Measurements from ENCODE around the gene GP1BB. TPM values are rescaled to one million over a fixed set of nuclear protein-coding genes. Genes with fewer than 3 reads are reported as not detected.

Gene GP1BB
- total RNA-seq, 1 experiment from 2014 or later = 12.3 TPM

GRCh38 chr22:19734163-19734562 is 10.8 kb downstream of the GP1BB start:
- no peak for DNase-seq (ENCODE audit: low read depth)
- in situ Hi-C loops (cut with HindIII; ENCODE audit: low pct_unique_long_range_greater_than_20kb, low sequenced_read_pairs) = no loop called here

GRCh38 chr22:19734837-19735382 is 11.6 kb downstream of the GP1BB start:
- no peak for DNase-seq (ENCODE audit: low read depth)
- in situ Hi-C loops (cut with HindIII; ENCODE audit: low pct_unique_long_range_greater_than_20kb, low sequenced_read_pairs) = no loop called here

DNA sequence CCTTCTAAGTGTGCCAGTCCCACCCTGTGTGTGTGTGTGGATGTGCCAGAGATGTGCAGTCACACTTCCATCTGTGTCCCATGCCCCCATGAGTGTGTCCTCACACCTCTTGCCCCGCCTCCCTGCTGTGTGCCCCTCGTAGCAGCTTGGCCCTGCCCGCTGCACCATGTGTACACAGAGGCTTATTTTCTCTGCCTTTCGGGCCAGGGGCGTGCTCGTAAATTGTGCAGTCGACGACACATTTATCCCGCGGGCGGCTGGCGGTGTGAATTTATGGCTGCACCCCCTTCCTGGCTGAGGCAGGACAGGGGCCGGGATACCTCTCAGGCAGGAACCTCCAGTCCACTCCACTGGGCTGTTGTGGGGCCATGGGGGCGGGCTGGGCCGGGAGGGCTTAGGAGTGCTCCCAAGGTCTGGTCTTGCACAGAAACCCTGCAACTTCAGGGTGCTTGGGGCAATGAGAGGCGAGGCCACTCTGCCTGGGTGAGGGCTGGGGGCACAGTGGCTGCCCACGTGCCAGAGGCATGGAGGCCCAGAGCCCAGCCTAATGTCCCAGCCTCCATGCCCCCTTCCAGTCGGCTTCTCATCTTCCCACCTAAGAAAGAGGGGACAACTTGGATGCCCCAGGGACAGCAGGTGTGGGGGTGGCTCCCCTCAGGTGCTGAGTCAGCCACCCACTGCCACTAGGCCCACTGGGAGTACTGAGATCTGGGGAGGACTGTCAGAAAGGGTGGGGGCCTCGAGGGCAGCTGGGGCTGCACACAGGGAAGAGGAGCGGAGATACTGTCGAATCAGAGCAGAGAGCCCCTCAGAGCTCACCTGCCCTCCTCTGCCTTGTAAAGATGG is 12.5 kb downstream of the GP1BB start:
- DNase-seq (ENCODE audit: low read depth) = no peak
- in situ Hi-C loops (cut with HindIII; ENCODE audit: low pct_unique_long_range_greater_than_20kb, low sequenced_read_pairs) = no loop called here

- no peak for DNase-seq (ENCODE audit: low read depth)
- in situ Hi-C loops (cut with HindIII; ENCODE audit: low pct_unique_long_range_greater_than_20kb, low sequenced_read_pairs) = no loop called here
These were observed 14.7 kb downstream of the GP1BB start for GRCh38 chr22:19737846-19738663.

DNA sequence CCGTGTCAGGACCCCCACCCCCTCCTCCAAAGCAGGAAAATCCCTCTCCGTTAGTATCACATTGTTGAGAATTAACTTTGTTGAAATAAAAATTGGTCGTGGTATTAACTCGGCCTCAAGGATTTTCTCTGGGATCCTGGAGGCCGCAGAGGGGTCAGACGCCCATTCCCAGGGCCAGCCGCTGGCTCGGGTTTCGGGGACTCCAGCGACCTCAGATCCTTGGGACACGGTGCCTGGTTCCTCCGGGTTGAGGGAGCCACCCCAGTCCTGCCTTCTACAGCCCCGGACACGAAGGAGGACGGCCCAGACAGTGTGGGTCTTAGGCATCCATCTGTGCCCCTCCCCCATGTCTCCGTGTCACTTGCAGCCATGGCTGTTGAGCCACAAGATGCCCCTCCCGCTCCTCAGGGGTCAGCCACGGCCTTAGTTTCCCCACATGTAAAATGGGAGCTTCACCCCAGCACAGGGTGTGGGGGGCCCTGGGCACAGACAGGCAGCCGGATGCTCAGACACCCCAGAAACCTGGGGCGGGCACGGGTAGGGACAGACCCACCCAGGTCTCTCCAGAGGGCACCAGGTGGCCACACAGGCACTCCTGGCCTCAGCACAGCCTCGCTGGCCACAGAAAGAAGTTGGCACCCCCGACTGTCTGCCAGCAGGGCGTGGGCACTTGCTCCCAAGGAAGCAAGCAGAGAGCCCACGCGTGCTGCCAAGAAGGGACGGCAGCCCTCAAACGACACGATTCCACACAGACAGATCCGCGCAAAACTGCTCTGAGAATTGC is 15.5 kb downstream of the GP1BB start:
- in situ Hi-C loops (cut with HindIII; ENCODE audit: low pct_unique_long_range_greater_than_20kb, low sequenced_read_pairs) = no loop called here
- DNase-seq (ENCODE audit: low read depth) = no peak

DNA sequence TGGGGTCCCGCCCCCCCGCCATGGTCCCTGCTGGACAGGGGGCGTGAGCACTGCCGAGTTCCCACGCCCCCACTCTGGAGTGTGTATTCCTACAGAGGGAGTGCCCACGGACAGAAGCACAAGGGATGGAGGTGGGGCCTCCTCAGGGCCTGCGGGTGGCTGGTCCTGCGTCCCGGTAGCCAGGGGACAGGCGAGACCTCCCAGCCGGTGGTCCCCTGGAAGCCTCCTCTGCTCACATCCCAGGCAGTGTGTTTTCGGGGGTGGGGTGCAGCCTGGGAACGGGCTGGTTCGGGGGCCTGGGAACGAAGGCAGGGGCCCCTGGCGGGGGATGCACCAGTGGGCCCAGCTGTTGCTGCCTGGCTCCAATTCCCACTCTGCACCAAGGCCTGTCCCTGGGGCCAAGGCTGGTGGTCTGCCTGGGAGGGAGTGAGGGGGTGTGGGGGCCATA is 16.1 kb downstream of the GP1BB start:
- no peak for DNase-seq (ENCODE audit: low read depth)
- in situ Hi-C loops (cut with HindIII; ENCODE audit: low pct_unique_long_range_greater_than_20kb, low sequenced_read_pairs) = no loop called here

DNA sequence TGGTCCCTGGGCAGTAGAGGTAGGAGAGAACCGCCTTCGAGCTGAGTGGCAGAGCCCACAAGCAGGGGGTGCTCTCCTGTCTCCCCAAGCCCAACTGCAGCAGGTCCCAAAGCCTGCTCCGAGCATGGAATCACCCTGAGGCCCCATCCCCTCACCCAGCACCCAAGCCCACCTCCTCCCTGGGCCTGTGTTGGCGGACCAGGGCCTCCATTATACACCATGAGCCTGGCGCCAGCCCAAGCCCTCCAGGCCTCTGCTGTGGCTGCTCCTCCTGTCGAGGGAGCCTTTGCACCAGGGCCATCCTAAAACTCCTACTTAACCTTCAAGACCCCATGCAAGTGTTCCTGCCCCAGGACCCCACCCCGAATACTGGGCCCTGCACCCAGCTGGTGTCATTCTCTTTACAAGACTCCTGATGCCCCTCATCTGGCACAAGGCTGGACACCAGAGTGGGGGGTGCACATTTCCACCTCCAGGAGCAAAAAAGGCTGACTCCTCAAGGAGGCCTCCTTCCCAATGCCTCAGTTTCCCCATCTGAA is 16.6 kb downstream of the GP1BB start:
- in situ Hi-C loops (cut with HindIII; ENCODE audit: low pct_unique_long_range_greater_than_20kb, low sequenced_read_pairs) = no loop called here
- DNase-seq (ENCODE audit: low read depth) = no peak

DNA sequence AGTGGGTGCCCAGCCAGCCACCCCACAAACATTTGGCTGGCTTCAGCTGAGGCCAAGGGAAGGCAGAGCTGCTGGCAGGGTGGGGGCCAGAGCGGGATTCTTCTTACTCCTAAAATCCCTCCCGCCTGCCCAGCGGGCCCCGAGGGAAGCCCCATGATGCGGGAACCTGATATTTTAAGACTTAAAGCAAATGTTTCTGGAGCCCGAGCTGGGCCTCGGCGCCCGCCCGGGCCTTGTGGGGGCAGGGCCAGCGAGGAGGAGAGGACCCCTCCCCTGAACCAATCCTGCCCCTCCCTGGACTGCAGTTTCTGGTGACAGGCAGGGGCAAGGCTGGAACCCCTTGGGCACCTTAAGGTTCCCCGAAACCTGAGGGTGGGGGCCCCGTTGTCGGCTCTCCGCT is 17.2 kb downstream of the GP1BB start:
- in situ Hi-C loops (cut with HindIII; ENCODE audit: low pct_unique_long_range_greater_than_20kb, low sequenced_read_pairs) = no loop called here
- no peak for DNase-seq (ENCODE audit: low read depth)

DNA sequence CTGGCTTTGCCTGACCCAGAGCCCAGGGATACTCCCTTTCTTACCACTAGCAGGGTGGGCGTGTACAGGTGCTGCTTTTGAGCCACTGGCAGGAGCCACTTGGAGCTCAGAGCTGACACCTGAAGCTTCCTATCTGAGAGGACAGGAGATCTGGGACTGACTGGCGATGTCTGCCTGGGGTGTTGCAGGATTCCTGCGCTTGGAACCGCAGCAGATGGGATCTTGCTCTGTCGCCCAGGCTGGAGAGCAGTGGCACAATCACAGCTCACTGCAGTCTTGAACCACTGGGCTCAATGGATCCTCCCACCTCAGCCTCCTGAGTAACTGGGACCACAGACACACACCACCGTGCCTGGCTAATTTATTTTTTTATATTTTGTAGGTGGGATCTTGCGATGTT is 17.7 kb downstream of the GP1BB start:
- in situ Hi-C loops (cut with HindIII; ENCODE audit: low pct_unique_long_range_greater_than_20kb, low sequenced_read_pairs) = no loop called here
- no peak for DNase-seq (ENCODE audit: low read depth)

DNA sequence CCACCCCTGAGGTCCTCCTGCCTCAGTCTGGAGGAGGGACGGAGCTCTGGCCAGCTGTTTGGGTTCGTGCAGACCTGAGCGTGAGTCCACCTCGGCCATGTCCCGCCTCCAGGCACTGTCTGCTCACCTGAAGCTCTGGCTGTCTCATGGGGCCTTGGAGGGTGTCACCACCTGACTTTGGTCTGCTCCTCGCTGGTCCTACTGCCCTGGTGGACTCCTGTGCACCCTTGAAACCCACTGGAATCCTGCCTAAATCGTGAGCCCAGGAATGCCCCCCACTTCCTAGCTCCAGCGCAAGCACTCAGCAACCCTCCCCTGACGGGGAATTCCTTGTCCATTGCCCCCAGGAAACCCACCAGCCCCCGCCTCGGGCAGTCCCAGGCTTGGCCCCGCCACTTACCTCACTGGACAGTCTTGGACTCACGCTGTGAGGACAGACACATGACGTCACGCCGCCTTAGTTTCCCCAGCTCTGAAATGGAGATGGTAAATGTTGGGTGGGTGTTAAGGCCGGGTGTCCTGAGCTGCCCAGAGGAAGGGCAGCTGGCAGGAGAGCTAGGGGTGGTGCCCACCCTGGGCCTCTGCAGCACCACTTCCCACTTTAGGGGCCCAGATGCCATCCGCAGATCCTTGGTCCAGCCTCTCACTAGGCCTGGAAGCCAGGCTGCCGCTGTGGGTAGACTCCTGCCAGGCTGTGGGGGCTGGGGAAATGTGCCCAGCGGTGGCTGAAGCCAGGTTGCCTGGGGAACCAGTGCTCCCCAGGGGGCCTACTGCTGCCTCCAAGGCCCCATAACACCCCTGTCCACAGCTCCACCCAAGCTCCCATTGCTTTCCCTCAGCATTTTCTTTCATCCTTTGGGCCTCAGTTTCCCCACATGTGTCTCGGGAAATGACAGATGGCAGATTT is 19.1 kb downstream of the GP1BB start:
- no peak for DNase-seq (ENCODE audit: low read depth)
- in situ Hi-C loops (cut with HindIII; ENCODE audit: low pct_unique_long_range_greater_than_20kb, low sequenced_read_pairs) = no loop called here

DNA sequence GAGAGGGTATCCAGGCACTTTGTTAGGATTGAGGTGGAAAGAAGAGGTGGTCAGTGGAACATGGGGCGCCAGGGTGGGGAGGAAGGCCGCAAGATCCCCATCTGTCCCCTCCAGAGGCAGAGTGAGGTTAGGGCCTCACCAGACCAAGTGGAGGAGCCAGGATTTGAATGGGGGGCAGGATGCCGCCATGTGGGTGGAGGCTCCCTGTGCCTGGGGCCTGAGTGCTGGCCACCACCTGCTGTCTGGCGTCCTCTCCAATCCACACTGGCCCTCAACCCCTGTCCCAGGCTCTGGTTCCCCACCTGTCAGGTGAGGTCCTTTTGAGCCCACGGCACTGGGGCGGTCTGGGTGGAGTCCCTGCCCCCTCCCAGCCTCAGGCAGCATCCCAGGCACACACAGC is 19.7 kb downstream of the GP1BB start:
- no peak for DNase-seq (ENCODE audit: low read depth)
- in situ Hi-C loops (cut with HindIII; ENCODE audit: low pct_unique_long_range_greater_than_20kb, low sequenced_read_pairs) = no loop called here

DNA sequence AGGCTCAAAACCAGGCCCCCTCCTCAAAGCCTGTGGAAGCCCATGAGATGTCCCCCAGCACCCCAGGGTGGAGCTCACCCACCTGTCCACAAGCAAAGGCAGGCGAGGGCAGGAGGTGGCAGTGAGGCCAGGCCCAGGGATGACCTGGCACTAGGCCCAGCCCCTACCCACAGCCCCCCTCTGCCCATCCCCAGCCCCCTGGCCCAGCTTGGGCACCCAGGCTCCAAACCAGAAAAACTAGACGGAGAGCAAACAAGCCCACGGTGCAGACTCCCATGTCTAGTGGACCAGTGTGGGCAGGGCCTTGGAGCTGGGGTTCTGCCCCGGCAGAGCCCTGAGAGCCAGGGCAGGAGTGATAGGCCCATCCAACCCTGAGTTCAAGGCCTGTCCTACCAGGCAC is 20.3 kb downstream of the GP1BB start:
- no peak for DNase-seq (ENCODE audit: low read depth)
- in situ Hi-C loops (cut with HindIII; ENCODE audit: low pct_unique_long_range_greater_than_20kb, low sequenced_read_pairs) = no loop called here

DNA sequence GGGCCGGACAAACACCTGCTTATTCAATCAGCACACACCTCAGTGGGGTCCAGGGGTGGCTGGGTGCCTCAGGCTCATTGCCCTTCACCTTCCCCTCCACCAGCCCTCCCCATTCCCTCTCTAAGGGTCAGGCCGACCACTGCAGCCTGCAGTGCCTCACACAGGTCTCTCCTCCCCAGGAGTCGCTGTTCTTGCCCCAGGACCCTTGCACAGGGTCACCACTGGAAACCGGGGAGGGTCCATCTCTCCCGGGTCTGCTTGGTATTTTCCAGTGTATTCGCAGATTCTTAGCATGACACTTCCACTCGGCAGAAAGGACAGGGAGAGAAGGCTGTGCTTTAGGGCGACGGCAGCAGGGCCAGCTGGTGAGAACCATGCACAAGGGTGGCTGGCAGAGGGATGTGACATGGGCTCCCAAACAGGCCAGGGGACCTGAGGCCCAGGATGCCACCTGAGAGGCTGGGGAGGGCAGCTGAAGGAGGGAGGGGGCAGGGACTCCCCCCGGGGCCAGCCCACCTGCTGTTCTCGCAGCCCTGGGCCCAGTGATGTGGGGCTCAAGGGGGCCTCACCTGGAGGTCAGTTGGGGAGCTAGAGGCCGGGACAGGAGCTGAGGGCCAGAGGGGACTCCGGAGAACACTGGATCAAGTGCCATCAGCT is 21.1 kb downstream of the GP1BB start:
- in situ Hi-C loops (cut with HindIII; ENCODE audit: low pct_unique_long_range_greater_than_20kb, low sequenced_read_pairs) = no loop called here
- DNase-seq (ENCODE audit: low read depth) = no peak

DNA sequence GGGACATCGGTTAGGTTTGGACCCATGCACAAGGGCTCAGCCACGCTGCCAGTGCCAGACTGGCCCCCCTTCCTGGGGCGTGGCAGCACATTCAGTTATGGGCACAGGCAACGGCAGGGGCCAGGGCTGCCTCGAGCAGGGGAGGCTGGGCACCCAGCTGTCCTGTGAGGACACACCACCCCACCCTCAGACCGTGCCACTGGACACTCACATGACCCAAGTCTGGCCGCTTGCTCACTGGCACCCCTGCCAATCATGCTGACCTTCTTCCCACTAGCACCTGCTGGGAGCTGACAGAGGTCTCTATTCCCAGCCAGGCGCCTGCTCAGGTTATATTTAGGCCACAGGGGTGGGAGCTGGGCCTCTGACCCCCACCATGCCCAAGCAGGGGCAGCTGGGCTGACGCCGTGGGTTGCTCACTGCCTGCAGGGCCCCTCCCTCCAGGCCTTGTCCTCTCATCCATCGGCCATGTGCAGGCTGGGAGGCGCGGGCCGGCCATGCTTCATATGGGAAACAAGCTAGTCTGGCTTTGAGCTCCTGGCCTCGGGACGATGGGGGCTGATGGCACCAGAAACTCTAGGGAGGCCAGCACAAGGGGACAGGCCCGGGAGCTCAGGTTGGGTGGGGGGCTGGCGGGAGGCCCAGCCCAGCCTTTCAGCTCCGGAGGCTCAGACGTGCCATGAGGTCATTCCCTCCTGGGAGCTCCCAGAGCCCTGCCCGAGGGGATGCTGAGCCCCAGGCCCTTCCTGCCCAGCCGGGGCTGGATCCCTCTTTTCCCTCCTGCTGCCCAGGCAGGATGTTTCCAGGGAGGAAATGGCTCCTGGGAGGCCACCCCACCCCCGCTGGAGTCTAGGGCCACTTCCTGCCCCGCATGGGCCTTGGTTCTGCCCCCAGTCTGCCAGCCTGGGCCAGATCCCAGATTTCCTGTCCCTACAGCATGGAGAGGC is 22.1 kb downstream of the GP1BB start:
- in situ Hi-C loops (cut with HindIII; ENCODE audit: low pct_unique_long_range_greater_than_20kb, low sequenced_read_pairs) = no loop called here
- DNase-seq (ENCODE audit: low read depth) = no peak

DNA sequence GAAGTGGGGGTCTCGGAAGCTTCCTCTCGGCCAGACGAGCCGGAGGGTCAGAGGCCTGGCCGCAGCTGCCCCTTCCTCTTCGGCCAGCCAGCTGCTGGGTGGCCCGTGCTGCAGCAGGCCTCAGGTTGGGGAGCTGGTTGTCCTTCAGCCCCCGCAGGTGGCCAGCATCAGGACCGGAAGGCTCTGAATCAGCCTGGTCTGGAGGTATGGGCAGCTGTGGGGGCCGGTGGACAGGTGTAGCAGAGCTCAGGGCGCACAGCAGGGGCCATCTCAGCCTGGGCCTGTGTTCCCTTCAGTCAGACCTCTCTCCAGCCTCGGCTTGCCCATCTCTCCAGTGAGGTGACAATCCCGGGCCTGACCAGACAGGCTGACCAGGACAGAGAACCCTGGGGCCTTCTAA is 23.4 kb downstream of the GP1BB start:
- no peak for DNase-seq (ENCODE audit: low read depth)
- in situ Hi-C loops (cut with HindIII; ENCODE audit: low pct_unique_long_range_greater_than_20kb, low sequenced_read_pairs) = no loop called here

- in situ Hi-C loops (cut with HindIII; ENCODE audit: low pct_unique_long_range_greater_than_20kb, low sequenced_read_pairs) = no loop called here
- DNase-seq (ENCODE audit: low read depth) = no peak
These were observed 24.2 kb downstream of the GP1BB start for GRCh38 chr22:19747551-19747950.

Measured in Caki2 (cell line).